ENCODE results near the gene ERICH2.

- TF ChIP-seq CTCF (IDR thresholded peaks at IDR 0.05; ENCODE audit: low read length) (no peak), EZH2phosphoT487 (IDR thresholded peaks at IDR 0.05; ENCODE audit: low read length) (no peak)
Observed at GRCh38 chr2:170836027-170836426, 65.8 kb downstream of the ERICH2 start.
